HG03060 (cell line): ENCODE data around the gene ANKRD17.
"Not testable (repeated sequence)": the region's sequence is repeated elsewhere in the genome, so short reads cannot be mapped to it uniquely, and the experiment has no call there.

ENCODE experiments used
- ATAC-seq: cut with Tn5 transposase; IDR thresholded peaks from one replicate; pipeline ENCODE4 v1.9.1; 2021; ENCODE audit warnings: low read depth, moderate number of reproducible peaks; ENCODE audit not compliant: unreplicated experiment

The ANKRD17 gene

GRCh38 chr4:73247100-73247499 lies 11.5 kb downstream of the ANKRD17 start:
- no peak for ATAC-seq

GRCh38 chr4:73245955-73246354 lies 12.6 kb downstream of the ANKRD17 start:
- no peak for ATAC-seq

- no peak for ATAC-seq
These were observed 13.5 kb downstream of the ANKRD17 start for GRCh38 chr4:73244945-73245601.

GRCh38 chr4:73237044-73237443 lies 21.6 kb downstream of the ANKRD17 start:
- no peak for ATAC-seq

- ATAC-seq: no peak
These were observed 22.4 kb downstream of the ANKRD17 start for GRCh38 chr4:73236151-73236550.

- ATAC-seq: no peak
These were observed 23.9 kb downstream of the ANKRD17 start for GRCh38 chr4:73234712-73235111.

- no peak for ATAC-seq
These were observed 26.8 kb downstream of the ANKRD17 start for GRCh38 chr4:73231518-73232487.

- ATAC-seq: no peak
These were observed 27.6 kb downstream of the ANKRD17 start for GRCh38 chr4:73230865-73231517.

- ATAC-seq: not testable (repeated sequence)
These were observed 29.8 kb downstream of the ANKRD17 start for GRCh38 chr4:73228800-73229199.

GRCh38 chr4:73224886-73225285 lies 33.7 kb downstream of the ANKRD17 start:
- no peak for ATAC-seq

GRCh38 chr4:73223258-73223650 lies 35.3 kb downstream of the ANKRD17 start:
- no peak for ATAC-seq

- ATAC-seq: peak; percentile 99
These were observed 35.9 kb downstream of the ANKRD17 start for GRCh38 chr4:73222466-73223257.

- no peak for ATAC-seq
These were observed 36.9 kb downstream of the ANKRD17 start for GRCh38 chr4:73221734-73222133.

GRCh38 chr4:73220815-73221214 lies 37.8 kb downstream of the ANKRD17 start:
- ATAC-seq: no peak

- no peak for ATAC-seq
These were observed 44.5 kb downstream of the ANKRD17 start for GRCh38 chr4:73213916-73214653.

- ATAC-seq: no peak
These were observed 45.4 kb downstream of the ANKRD17 start for GRCh38 chr4:73212982-73213730.

GRCh38 chr4:73211968-73212367 lies 46.6 kb downstream of the ANKRD17 start:
- ATAC-seq: no peak

- ATAC-seq: no peak
These were observed 50.2 kb downstream of the ANKRD17 start for GRCh38 chr4:73208376-73208775.

- ATAC-seq: no peak
These were observed 52.4 kb downstream of the ANKRD17 start for GRCh38 chr4:73206236-73206635.
